ENCODE results near the gene YES1. TPM values are rescaled to one million over a fixed set of nuclear protein-coding genes. Genes with fewer than 3 reads are reported as not detected.

The YES1 gene
- total and polyA plus RNA-seq, 2 of the 13 experiments (the other 11 are each of a cell fraction or from before 2014, with no cell fraction given), result 17.2 to 70.8 TPM

GRCh38 chr18:812376-813171 lies 532 bp upstream of the YES1 start (continued):
- TF ChIP-seq ZSCAN21 (CRISPR knock-in tag; IDR thresholded peaks at IDR 0.05; ENCODE audit: borderline replicate concordance) (no peak), MAFK (conservative IDR thresholded peaks at IDR 0.05 in 1 of 2, IDR thresholded peaks at IDR 0.05 in 1 of 2; ENCODE audit: low read length in 2 of 2) (no peak), ZNF350 (CRISPR knock-in tag; IDR thresholded peaks at IDR 0.05; ENCODE audit: borderline replicate concordance, low read depth) (no peak), EED (CRISPR knock-in tag; IDR thresholded peaks at IDR 0.05) (no peak), GATAD2A (CRISPR knock-in tag; IDR thresholded peaks at IDR 0.05) (no peak; the same call in 1 of the 2 replicates), DMAP1 (CRISPR knock-in tag; IDR thresholded peaks at IDR 0.05) (peak; percentile 64), HMGXB3 (CRISPR knock-in tag; IDR thresholded peaks at IDR 0.05; ENCODE audit: borderline replicate concordance) (no peak), TBX2 (CRISPR knock-in tag; IDR thresholded peaks at IDR 0.05; ENCODE audit: borderline replicate concordance) (no peak), KAT2B (IDR thresholded peaks at IDR 0.05; ENCODE audit: borderline replicate concordance, low read depth, low read length) (no peak), SAP130 (CRISPR knock-in tag; IDR thresholded peaks at IDR 0.05; ENCODE audit: low read depth) (peak; percentile 72), MIER2 (CRISPR knock-in tag; IDR thresholded peaks at IDR 0.05) (no peak), POGK (CRISPR knock-in tag; conservative IDR thresholded peaks at IDR 0.05) (no peak; the same call in 1 of the 2 replicates), NFATC3 (CRISPR knock-in tag; IDR thresholded peaks at IDR 0.05) (no peak), ZNF317 (CRISPR knock-in tag; IDR thresholded peaks at IDR 0.05) (no peak), ZMAT5 (CRISPR knock-in tag; IDR thresholded peaks at IDR 0.05; ENCODE audit: borderline replicate concordance, low read depth) (no peak), ZFAT (CRISPR knock-in tag; conservative IDR thresholded peaks at IDR 0.05) (no peak), ZNF577 (CRISPR knock-in tag; IDR thresholded peaks at IDR 0.05; ENCODE audit: borderline replicate concordance, low read depth) (no peak)
- TF ChIP-seq, protein P1, sequence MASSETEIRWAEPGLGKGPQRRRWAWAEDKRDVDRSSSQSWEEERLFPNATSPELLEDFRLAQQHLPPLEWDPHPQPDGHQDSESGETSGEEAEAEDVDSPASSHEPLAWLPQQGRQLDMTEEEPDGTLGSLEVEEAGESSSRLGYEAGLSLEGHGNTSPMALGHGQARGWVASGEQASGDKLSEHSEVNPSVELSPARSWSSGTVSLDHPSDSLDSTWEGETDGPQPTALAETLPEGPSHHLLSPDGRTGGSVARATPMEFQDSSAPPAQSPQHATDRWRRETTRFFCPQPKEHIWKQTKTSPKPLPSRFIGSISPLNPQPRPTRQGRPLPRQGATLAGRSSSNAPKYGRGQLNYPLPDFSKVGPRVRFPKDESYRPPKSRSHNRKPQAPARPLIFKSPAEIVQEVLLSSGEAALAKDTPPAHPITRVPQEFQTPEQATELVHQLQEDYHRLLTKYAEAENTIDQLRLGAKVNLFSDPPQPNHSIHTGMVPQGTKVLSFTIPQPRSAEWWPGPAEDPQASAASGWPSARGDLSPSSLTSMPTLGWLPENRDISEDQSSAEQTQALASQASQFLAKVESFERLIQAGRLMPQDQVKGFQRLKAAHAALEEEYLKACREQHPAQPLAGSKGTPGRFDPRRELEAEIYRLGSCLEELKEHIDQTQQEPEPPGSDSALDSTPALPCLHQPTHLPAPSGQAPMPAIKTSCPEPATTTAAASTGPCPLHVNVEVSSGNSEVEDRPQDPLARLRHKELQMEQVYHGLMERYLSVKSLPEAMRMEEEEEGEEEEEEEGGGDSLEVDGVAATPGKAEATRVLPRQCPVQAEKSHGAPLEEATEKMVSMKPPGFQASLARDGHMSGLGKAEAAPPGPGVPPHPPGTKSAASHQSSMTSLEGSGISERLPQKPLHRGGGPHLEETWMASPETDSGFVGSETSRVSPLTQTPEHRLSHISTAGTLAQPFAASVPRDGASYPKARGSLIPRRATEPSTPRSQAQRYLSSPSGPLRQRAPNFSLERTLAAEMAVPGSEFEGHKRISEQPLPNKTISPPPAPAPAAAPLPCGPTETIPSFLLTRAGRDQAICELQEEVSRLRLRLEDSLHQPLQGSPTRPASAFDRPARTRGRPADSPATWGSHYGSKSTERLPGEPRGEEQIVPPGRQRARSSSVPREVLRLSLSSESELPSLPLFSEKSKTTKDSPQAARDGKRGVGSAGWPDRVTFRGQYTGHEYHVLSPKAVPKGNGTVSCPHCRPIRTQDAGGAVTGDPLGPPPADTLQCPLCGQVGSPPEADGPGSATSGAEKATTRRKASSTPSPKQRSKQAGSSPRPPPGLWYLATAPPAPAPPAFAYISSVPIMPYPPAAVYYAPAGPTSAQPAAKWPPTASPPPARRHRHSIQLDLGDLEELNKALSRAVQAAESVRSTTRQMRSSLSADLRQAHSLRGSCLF (CRISPR knock-in tag; IDR thresholded peaks at IDR 0.05; ENCODE audit: borderline replicate concordance), result no peak

Data from HepG2 (cell line).